DOHH2 (cell line): ENCODE data around the gene BORA.

Experiments used
- CTCF ChIP-seq: fragments of 200-600 bp; sonication (generic); IDR thresholded peaks from one replicate; pipeline ENCODE4 v1.5.1; 2014; ENCODE audit warnings: antibody characterized with exemption, mild to moderate bottlenecking, low read depth, low read length; ENCODE audit not compliant: poor library complexity, severe bottlenecking
- EZH2phosphoT487 ChIP-seq: fragments of 200-600 bp; sonication (generic); IDR thresholded peaks from 2 replicates; pipeline ENCODE4 v1.6.1; 2017; ENCODE audit warnings: borderline replicate concordance, mild to moderate bottlenecking, antibody characterized with exemption, low read length, moderate library complexity, mixed read lengths

- TF ChIP-seq CTCF (no peak), EZH2phosphoT487 (no peak)
Measured at GRCh38 chr13:72700509-72700908, 27.2 kb upstream of the BORA start.
